Esophagus muscularis mucosa (tissue), 4 donors: ENCODE measurements around the gene CLVS2. TPM values are rescaled to one million over a fixed set of nuclear protein-coding genes. Genes with fewer than 3 reads are reported as not detected.

Experiments
- DNase-seq: peaks from one replicate; pipeline ENCODE4 v3.0.0-alpha.2; 2017; ENCODE audit errors: extremely low spot score
- H3K27ac ChIP-seq, 4 donors: fragments of 200-600 bp; sonication (generic); replicated peaks in 1 of 4; 1 replicate in 3 of 4; 2 replicates in 1 of 4; pipeline ENCODE4 v1.5.1; 2016 to 2019; ENCODE audit warnings: mild to moderate bottlenecking in 1 of 4
- H3K27me3 ChIP-seq, 4 donors: fragments of 200-600 bp; sonication (generic); one replicate each; pipeline versions ENCODE4 v1.5.1 to v1.6.0; 2016 to 2019
- H3K36me3 ChIP-seq, 4 donors: fragments of 200-600 bp; sonication (generic); one replicate each; pipeline ENCODE4 v1.5.1; 2016 to 2019
- H3K4me1 ChIP-seq, 4 donors: fragments of 200-600 bp; sonication (generic); one replicate each; pipeline ENCODE4 v1.5.1; 2016 to 2019
- H3K4me3 ChIP-seq, 4 donors: fragments of 200-600 bp; sonication (generic); 1 replicate in 2 of 4; 2 replicates in 2 of 4; pipeline ENCODE4 v1.5.1; 2016 to 2019; ENCODE audit warnings: mild to moderate bottlenecking in 4 of 4, moderate library complexity in 1 of 4
- H3K9me3 ChIP-seq, 4 donors: fragments of 200-600 bp; sonication (generic); 1 replicate in 3 of 4; 2 replicates in 1 of 4; pipeline ENCODE4 v1.5.1; 2016 to 2019
- EP300 ChIP-seq: sonication (generic); formaldehyde crosslinking; IDR thresholded peaks from one replicate; pipeline ENCODE4 v1.6.1; 2017; ENCODE audit warnings: antibody characterized with exemption
- POLR2A ChIP-seq: fragments of 450-650 bp; IDR thresholded peaks from one replicate; pipeline ENCODE4 v1.6.1; 2017; ENCODE audit warnings: antibody characterized with exemption, moderate library complexity, mild to moderate bottlenecking, low read depth
- POLR2AphosphoS5 ChIP-seq, 2 donors: sonication (generic); formaldehyde crosslinking; IDR thresholded peaks; one replicate each; pipeline ENCODE4 v1.6.1; 2017; ENCODE audit warnings: antibody characterized with exemption in 2 of 2
- WGBS: methylation state at CpG from one replicate; pipeline ENCODE4 v1.1.5; 2018; 5-methylcytosine and 5-hydroxymethylcytosine counted together
- intact Hi-C: fragments of 100-400 bp; cut with DNase I; formaldehyde crosslinking; loops from one replicate; pipeline ENCODE4 v1.15.1; 2023
- total RNA-seq, 4 donors: library from RNA; depleted of rRNA; stranded (reverse); fragments of >200 nt; gene quantifications; one replicate each; pipeline versions ENCODE4 v1.1.0 to v1.2.1, GENCODE V29; 2016
- TF ChIP-seq, protein P1 (sequence below), 3 experiments: fragments of 200-600 bp in 2 of 3; fragments of 450-650 bp in 1 of 3; sonication (generic) in 2 of 3; IDR thresholded peaks; one replicate each; pipeline ENCODE4 v1.5.1; 2017 to 2019; ENCODE audit warnings: antibody characterized with exemption in 3 of 3, mild to moderate bottlenecking in 2 of 3, moderate library complexity in 1 of 3

The CLVS2 gene
- total RNA-seq, 4 donors from 2014 or later: under 0.01 to 0.33 (median 0.12) TPM

- Histone ChIP-seq H3K27ac (no peak overlapping the region), H3K9me3 (no peaks in the 10 kb centered on the region), H3K4me3 (no peak overlapping the region), H3K36me3 (no peaks in the 10 kb centered on the region), H3K4me1 (no peaks in the 10 kb centered on the region), H3K27me3 (no peaks in the 10 kb centered on the region)
- intact Hi-C loops: no loop called here
- no peak for DNase-seq
- TF ChIP-seq EP300: no peak
- TF ChIP-seq POLR2A: no peak
- TF ChIP-seq POLR2AphosphoS5 (IDR thresholded peaks at IDR 0.05): no peak
- TF ChIP-seq, protein P1, sequence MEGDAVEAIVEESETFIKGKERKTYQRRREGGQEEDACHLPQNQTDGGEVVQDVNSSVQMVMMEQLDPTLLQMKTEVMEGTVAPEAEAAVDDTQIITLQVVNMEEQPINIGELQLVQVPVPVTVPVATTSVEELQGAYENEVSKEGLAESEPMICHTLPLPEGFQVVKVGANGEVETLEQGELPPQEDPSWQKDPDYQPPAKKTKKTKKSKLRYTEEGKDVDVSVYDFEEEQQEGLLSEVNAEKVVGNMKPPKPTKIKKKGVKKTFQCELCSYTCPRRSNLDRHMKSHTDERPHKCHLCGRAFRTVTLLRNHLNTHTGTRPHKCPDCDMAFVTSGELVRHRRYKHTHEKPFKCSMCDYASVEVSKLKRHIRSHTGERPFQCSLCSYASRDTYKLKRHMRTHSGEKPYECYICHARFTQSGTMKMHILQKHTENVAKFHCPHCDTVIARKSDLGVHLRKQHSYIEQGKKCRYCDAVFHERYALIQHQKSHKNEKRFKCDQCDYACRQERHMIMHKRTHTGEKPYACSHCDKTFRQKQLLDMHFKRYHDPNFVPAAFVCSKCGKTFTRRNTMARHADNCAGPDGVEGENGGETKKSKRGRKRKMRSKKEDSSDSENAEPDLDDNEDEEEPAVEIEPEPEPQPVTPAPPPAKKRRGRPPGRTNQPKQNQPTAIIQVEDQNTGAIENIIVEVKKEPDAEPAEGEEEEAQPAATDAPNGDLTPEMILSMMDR (IDR thresholded peaks at IDR 0.05): no peak
These were observed 34.2 kb downstream of the CLVS2 start for GRCh38 chr6:123030282-123030681.

DNA sequence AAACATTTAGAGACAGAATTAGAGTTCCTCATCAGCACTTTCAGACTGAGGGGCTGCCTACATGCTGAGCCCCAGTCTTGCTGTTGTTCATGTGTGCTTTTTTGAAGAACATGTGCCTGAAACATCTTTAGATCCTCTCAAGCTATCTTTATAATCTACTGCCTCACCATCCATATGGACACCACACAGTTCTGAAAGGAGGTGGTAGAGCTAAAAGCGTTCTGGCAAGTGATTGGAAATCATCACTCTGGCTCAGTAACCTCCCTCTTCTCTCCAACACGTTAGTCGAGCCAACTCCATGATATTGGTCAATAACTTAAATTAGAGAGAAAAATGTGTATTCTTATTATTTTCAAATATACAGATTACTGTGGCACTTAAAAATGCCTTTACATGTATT is 40.6 kb downstream of the CLVS2 start:
- Histone ChIP-seq H3K36me3 (no peaks in the 10 kb centered on the region), H3K4me3 (no peak overlapping the region), H3K9me3 (no peaks in the 10 kb centered on the region), H3K4me1 (no peaks in the 10 kb centered on the region), H3K27me3 (peaks cover 0 to 3% (median 0%) of the 10 kb centered on the region in 4 donors), H3K27ac (no peak overlapping the region)
- intact Hi-C loops: no loop called here
- TF ChIP-seq EP300: no peak
- TF ChIP-seq POLR2A: no peak
- WGBS: 83% methylated on average over 3 of the region's 3 CpGs
- no peak for DNase-seq

GRCh38 chr6:123039431-123039830 is 43.4 kb downstream of the CLVS2 start:
- no peak overlapping the region for H3K4me3 ChIP-seq
- peaks cover 0 to 3% (median 0%) of the 10 kb centered on the region in 4 donors for H3K27me3 ChIP-seq
- intact Hi-C loops: no loop called here
- DNase-seq: no peak
- WGBS: 82% methylated on average over 3 of the region's 3 CpGs
- no peaks in the 10 kb centered on the region for H3K4me1 ChIP-seq
- no peaks in the 10 kb centered on the region for H3K36me3 ChIP-seq
- H3K27ac ChIP-seq: no peak overlapping the region
- H3K9me3 ChIP-seq: no peaks in the 10 kb centered on the region
- TF ChIP-seq EP300: no peak
- TF ChIP-seq, protein P1 (IDR thresholded peaks at IDR 0.05): no peak
- TF ChIP-seq POLR2AphosphoS5 (IDR thresholded peaks at IDR 0.05): no peak
- TF ChIP-seq POLR2A: no peak

GRCh38 chr6:123042401-123042800 is 46.4 kb downstream of the CLVS2 start:
- no peak for DNase-seq
- 59% methylated on average over 2 of the region's 2 CpGs for WGBS
- Histone ChIP-seq H3K27me3 (peaks cover 0 to 3% (median 0%) of the 10 kb centered on the region in 4 donors), H3K4me3 (no peak overlapping the region), H3K36me3 (no peaks in the 10 kb centered on the region), H3K27ac (no peak overlapping the region), H3K9me3 (no peaks in the 10 kb centered on the region), H3K4me1 (no peaks in the 10 kb centered on the region)
- TF ChIP-seq EP300 (no peak), POLR2A (no peak), POLR2AphosphoS5 (IDR thresholded peaks at IDR 0.05) (no peak)
- TF ChIP-seq, protein P1 (IDR thresholded peaks at IDR 0.05): no peak
- intact Hi-C loops: no loop called here

- 81% methylated on average over 3 of the region's 3 CpGs for WGBS
- Histone ChIP-seq H3K36me3 (no peaks in the 10 kb centered on the region), H3K4me1 (no peaks in the 10 kb centered on the region), H3K4me3 (no peak overlapping the region), H3K27ac (no peak overlapping the region), H3K27me3 (no peaks in the 10 kb centered on the region), H3K9me3 (no peaks in the 10 kb centered on the region)
- DNase-seq: no peak
- TF ChIP-seq, protein P1 (IDR thresholded peaks at IDR 0.05): no peak
- TF ChIP-seq POLR2A: no peak
- TF ChIP-seq POLR2AphosphoS5 (IDR thresholded peaks at IDR 0.05): no peak
- TF ChIP-seq EP300: no peak
- intact Hi-C loops: no loop called here
These were observed 48.4 kb downstream of the CLVS2 start for GRCh38 chr6:123044341-123044860.
